Naive thymus-derived CD8-positive, alpha-beta T cell (primary cell): Measurements from ENCODE around the gene MTA1. TPM values are rescaled to one million over a fixed set of nuclear protein-coding genes. Genes with fewer than 3 reads are reported as not detected.
A peak's percentile ranks its signal among the peaks of the same experiment; 100 is the strongest.

Experiments used
- ATAC-seq, 2 donors: fragments of 150-1000 bp; cut with Tn5 transposase in 1 of 2; sonication (Bioruptor Pico), chemical (Tn5 transposase) in 1 of 2; 1 replicate in 1 of 2; 2 replicates in 1 of 2; pipeline ENCODE4 v1.10.0; 2021; ENCODE audit warnings: mild to moderate bottlenecking in 2 of 2, moderate library complexity in 2 of 2
- POLR2A ChIA-PET: fragments of 350-600 bp; sonication (Branson Sonifier 250); formaldehyde crosslinking; loops from one replicate; lab custom pipeline; 2021; ENCODE audit warnings: antibody characterized with exemption; lab: Charles Lee
- DNase-seq, 10 donors: peaks; one replicate each; pipeline versions ENCODE4 v3.0.0 to v3.0.0-alpha.2; 2020 to 2022
- H3K27ac Mint-ChIP-seq, 10 donors: one replicate each; pipeline ENCODE4 v1.8.0; 2020 to 2022; ENCODE audit warnings: mild to moderate bottlenecking in 10 of 10, mixed read lengths in 10 of 10, moderate library complexity in 4 of 10, inconsistent platforms in 1 of 10
- H3K27me3 Mint-ChIP-seq, 5 donors: one replicate each; pipeline ENCODE4 v1.8.0; 2021 to 2022; ENCODE audit warnings: mixed read lengths in 5 of 5
- H3K36me3 Mint-ChIP-seq, 3 donors: one replicate each; pipeline ENCODE4 v1.8.0; 2020 to 2022; ENCODE audit warnings: mixed read lengths in 3 of 3, mild to moderate bottlenecking in 2 of 3, inconsistent platforms in 1 of 3
- H3K4me1 Mint-ChIP-seq, 4 donors: one replicate each; pipeline ENCODE4 v1.8.0; 2021 to 2022; ENCODE audit warnings: mixed read lengths in 4 of 4
- H3K4me3 Mint-ChIP-seq, 10 donors: one replicate each; pipeline ENCODE4 v1.8.0; 2020 to 2022; ENCODE audit warnings: mild to moderate bottlenecking in 10 of 10, mixed read lengths in 10 of 10, moderate library complexity in 6 of 10, inconsistent platforms in 1 of 10
- H3K9me3 Mint-ChIP-seq, 9 donors: one replicate each; pipeline ENCODE4 v1.8.0; 2020 to 2022; ENCODE audit warnings: mixed read lengths in 9 of 9, mild to moderate bottlenecking in 3 of 9, inconsistent platforms in 1 of 9, moderate library complexity in 1 of 9
- polyA plus RNA-seq, 3 donors: library from polyadenylated mRNA; unstranded; fragments of 300-500 nt; fragmentation: Illumina TruSeq; gene quantifications; one replicate each; pipeline ENCODE4 v1.2.3, GENCODE V29; 2021
- total RNA-seq, 8 experiments: library from RNA in 2 of 8; stranded (reverse) in 2 of 8; gene quantifications; one replicate each; pipeline ENCODE4 v1.2.3 and lab custom pipeline; 2021 to 2026

The MTA1 gene
- total and polyA plus RNA-seq, 5 experiments from 2014 or later, result 3.1 to 142 (median 6.5) TPM

DNA sequence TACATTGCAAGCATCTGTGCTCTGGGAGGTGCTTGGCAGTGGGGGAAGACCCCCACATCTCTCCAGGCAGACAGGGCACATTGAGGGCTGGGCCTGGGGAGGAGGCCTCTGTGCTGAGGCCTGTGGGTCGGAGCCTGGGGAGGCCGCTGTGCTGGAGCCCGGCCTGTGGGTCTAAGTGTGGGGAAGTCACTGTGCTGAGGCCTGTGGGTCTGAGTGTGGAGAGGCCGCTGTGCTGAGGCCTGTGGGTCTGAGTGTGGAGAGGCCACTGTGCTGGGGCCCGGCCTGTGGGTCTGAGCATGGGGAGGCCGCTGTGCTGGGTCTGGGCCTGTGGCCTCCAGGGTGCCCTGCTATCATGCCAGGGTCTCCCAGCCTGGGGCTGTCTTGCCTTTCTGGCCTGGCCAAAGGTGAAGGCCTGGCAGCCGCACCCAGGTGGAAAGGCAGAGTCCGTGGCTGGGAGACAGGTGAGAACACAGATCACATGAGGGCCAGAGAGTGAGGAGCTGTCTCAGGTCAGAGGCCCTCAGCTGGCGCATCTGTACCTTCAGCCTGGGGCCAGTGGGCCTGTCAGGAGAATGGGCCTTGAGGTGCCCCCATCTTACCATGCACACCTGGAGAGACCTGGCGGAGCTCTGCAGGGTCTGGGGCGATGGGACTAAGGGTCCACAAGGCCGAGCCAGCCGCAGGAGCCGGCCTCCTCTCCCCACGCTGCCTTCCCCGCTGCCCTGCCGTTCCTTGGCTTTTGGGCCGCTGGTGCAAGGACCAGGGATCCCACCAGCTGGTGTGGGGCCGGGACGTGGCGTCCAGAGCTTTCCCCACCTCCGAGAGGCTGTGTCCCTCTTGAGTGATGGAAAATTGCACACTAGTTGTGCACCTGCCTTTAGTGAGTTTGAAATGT, 36.4 kb downstream of the MTA1 start:
- Mint-ChIP-seq H3K27me3 (no peaks in the 10 kb centered on the region), H3K9me3 (no peaks in the 10 kb centered on the region), H3K36me3 (peaks cover 0 to 36% (median 1%) of the 10 kb centered on the region in 3 donors), H3K4me1 (peaks cover 0 to 6% (median 1%) of the 10 kb centered on the region in 4 donors), H3K27ac (no peak overlapping the region), H3K4me3 (no peak overlapping the region)
- peak in 1 of 10 donors; percentile 53 for DNase-seq
- no peak for ATAC-seq
- POLR2A ChIA-PET, result no interaction called here

DNA sequence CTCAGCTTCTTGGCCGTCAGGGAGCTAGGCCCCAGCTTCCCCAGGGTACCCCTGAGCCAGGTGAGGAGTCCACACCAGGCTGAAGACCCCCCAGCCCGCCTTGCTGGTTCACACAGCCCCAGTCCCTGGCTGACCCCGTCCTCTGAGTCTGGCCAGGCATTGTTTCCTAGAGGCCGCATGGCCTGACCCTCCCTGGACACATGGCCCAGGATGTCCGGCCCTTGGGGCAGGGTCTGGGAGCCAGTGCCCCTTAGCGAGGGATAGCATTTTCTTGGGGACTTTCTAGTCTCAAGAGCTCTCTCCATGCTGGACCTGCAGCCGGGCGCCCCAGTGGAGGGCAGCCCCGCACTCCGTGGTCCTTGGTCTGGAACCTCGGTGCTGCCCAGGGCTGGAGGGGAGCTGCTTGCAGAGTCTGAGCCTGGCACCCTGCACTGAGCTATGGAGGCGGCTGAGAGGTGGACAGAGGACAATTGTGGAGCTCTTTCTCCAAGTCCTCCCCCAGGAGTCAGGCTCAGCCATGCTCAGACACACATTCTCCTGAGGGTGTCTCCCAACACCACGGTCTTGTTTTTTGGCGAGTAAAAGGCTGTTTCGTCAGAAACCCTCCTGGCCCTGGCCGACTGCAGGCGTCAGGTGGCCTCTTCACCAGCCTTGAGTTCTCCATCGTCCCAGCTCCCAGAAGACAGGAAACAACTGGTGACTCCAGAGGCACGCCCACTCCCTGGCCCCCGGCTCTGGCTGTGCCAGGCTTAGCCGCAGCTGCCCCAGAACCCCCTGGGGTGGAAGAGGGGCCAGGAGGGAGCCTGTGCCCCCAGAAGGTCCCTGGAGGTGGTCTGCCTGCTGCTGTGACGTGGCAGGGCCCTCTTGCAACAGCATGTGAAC, 37.4 kb downstream of the MTA1 start:
- peak in 1 of 10 donors; percentile 62 for DNase-seq
- Mint-ChIP-seq H3K27me3 (no peaks in the 10 kb centered on the region), H3K4me3 (no peak overlapping the region), H3K9me3 (no peaks in the 10 kb centered on the region), H3K4me1 (peaks cover 0 to 6% (median 1%) of the 10 kb centered on the region in 4 donors), H3K36me3 (peaks cover 0 to 37% (median 1%) of the 10 kb centered on the region in 3 donors), H3K27ac (no peak overlapping the region)
- POLR2A ChIA-PET, result no interaction called here
- ATAC-seq, result no peak

GRCh38 chr14:105458010-105458409, 38.4 kb downstream of the MTA1 start:
- peaks cover 0 to 32% (median 1%) of the 10 kb centered on the region in 3 donors for H3K36me3 Mint-ChIP-seq
- no peak for ATAC-seq
- no peaks in the 10 kb centered on the region for H3K9me3 Mint-ChIP-seq
- peaks cover 0 to 4% (median 1%) of the 10 kb centered on the region in 4 donors for H3K4me1 Mint-ChIP-seq
- DNase-seq, result no peak
- POLR2A ChIA-PET, result no interaction called here
- H3K4me3 Mint-ChIP-seq, result no peak overlapping the region
- no peak overlapping the region for H3K27ac Mint-ChIP-seq
- no peaks in the 10 kb centered on the region for H3K27me3 Mint-ChIP-seq

- H3K27ac Mint-ChIP-seq, result no peak overlapping the region
- ATAC-seq, result no peak
- peaks cover 0 to 31% (median 1%) of the 10 kb centered on the region in 3 donors for H3K36me3 Mint-ChIP-seq
- no peak overlapping the region for H3K4me3 Mint-ChIP-seq
- POLR2A ChIA-PET, result no interaction called here
- DNase-seq, result no peak
- H3K4me1 Mint-ChIP-seq, result peaks cover 0 to 4% (median 1%) of the 10 kb centered on the region in 4 donors
- no peaks in the 10 kb centered on the region for H3K27me3 Mint-ChIP-seq
- no peaks in the 10 kb centered on the region for H3K9me3 Mint-ChIP-seq
These were observed 38.9 kb downstream of the MTA1 start for GRCh38 chr14:105458571-105458970.

DNA sequence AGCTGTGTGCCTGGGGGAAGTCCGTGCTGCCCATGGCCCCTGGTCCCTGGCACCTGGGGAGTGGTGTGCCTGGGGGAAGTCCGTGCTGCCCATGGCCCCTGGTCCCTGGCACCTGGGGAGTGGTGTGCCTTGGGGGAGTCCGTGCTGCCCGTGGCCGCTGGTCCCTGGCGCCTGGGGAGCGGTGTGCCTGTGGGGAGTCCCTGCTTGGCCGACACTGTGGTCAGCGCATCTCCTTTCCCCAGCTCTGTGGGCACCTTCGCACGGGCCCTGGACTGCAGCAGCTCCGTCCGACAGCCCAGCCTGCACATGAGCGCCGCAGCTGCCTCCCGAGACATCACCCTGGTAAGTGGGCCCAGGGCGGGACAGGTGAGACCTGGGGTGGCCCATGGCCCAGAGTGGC, 40.5 kb downstream of the MTA1 start:
- H3K4me1 Mint-ChIP-seq, result peaks cover 0 to 4% (median 1%) of the 10 kb centered on the region in 4 donors
- no peaks in the 10 kb centered on the region for H3K9me3 Mint-ChIP-seq
- DNase-seq, result no peak
- H3K36me3 Mint-ChIP-seq, result peaks cover 0 to 20% (median 1%) of the 10 kb centered on the region in 3 donors
- no peak for ATAC-seq
- no peak overlapping the region for H3K27ac Mint-ChIP-seq
- H3K4me3 Mint-ChIP-seq, result no peak overlapping the region
- no peaks in the 10 kb centered on the region for H3K27me3 Mint-ChIP-seq
- POLR2A ChIA-PET, result no interaction called here

- H3K9me3 Mint-ChIP-seq, result no peaks in the 10 kb centered on the region
- peaks cover 0 to 15% (median 1%) of the 10 kb centered on the region in 3 donors for H3K36me3 Mint-ChIP-seq
- H3K4me1 Mint-ChIP-seq, result peaks cover 0 to 1% (median under 1%) of the 10 kb centered on the region in 4 donors
- ATAC-seq (no peak), DNase-seq (no peak)
- no peaks in the 10 kb centered on the region for H3K27me3 Mint-ChIP-seq
- H3K27ac Mint-ChIP-seq, result no peak overlapping the region
- POLR2A ChIA-PET, result no interaction called here
- no peak overlapping the region for H3K4me3 Mint-ChIP-seq
These were observed 41.0 kb downstream of the MTA1 start for GRCh38 chr14:105460616-105461015.

DNA sequence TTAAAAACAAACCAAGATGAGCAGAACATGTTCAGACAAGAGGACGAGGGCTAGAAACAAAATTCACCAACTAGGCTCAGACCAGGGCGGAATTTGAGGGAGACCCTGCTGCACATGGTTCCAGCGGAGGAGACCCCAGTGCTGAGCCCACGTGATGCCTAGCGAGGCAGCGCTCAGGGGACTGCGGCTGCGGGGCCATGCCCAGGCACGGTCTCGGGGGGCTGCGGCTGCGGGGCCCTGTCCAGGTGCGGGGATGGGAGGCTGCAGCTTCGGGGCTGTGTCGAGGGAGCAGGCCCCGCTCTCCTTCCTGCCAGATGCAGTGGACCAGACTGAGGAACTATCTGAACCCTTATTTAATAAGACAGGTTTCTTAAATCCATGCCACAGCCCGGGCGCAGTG, 42.3 kb downstream of the MTA1 start:
- POLR2A ChIA-PET, result interaction anchor here (1.3 kb wide), 1 partner anchor 28 kb away, joined by 3 read pairs; no protein-coding TSS in a partner anchor
- no peak overlapping the region for H3K27ac Mint-ChIP-seq
- H3K27me3 Mint-ChIP-seq, result no peaks in the 10 kb centered on the region
- no peak for ATAC-seq
- no peaks in the 10 kb centered on the region for H3K4me1 Mint-ChIP-seq
- H3K9me3 Mint-ChIP-seq, result no peaks in the 10 kb centered on the region
- H3K36me3 Mint-ChIP-seq, result peaks cover 0 to 14% (median 1%) of the 10 kb centered on the region in 3 donors
- DNase-seq, result no peak
- no peak overlapping the region for H3K4me3 Mint-ChIP-seq

DNA sequence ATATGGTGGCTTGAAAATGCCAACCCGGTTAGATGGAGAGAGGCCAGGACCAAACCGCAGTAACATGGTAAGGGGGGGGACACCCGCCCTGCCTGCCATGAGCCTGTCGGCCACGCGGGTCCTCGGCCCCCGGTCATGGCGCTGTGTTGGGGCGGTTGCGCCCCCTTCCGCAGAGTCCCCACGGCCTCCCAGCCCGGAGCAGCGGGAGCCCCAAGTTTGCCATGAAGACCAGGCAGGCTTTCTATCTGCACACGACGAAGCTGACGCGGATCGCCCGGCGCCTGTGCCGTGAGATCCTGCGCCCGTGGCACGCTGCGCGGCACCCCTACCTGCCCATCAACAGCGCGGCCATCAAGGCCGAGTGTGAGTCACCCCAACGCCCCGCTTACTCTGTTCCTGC, 44.9 kb downstream of the MTA1 start:
- H3K9me3 Mint-ChIP-seq, result no peaks in the 10 kb centered on the region
- POLR2A ChIA-PET, result no interaction called here
- peaks cover 0 to 14% (median 1%) of the 10 kb centered on the region in 3 donors for H3K36me3 Mint-ChIP-seq
- DNase-seq, result no peak
- H3K27me3 Mint-ChIP-seq, result no peaks in the 10 kb centered on the region
- ATAC-seq, result no peak
- H3K4me3 Mint-ChIP-seq, result no peak overlapping the region
- H3K27ac Mint-ChIP-seq, result no peak overlapping the region
- H3K4me1 Mint-ChIP-seq, result no peaks in the 10 kb centered on the region

GRCh38 chr14:105465209-105466031, 45.8 kb downstream of the MTA1 start:
- DNase-seq (no peak), ATAC-seq (no peak)
- H3K36me3 Mint-ChIP-seq, result peaks cover 0 to 14% (median 1%) of the 10 kb centered on the region in 3 donors
- peak overlapping the region in 1 of 10 donors; percentile 38 for H3K27ac Mint-ChIP-seq
- H3K4me1 Mint-ChIP-seq, result no peaks in the 10 kb centered on the region
- no peaks in the 10 kb centered on the region for H3K27me3 Mint-ChIP-seq
- no peaks in the 10 kb centered on the region for H3K9me3 Mint-ChIP-seq
- POLR2A ChIA-PET, result no interaction called here
- no peak overlapping the region for H3K4me3 Mint-ChIP-seq

DNA sequence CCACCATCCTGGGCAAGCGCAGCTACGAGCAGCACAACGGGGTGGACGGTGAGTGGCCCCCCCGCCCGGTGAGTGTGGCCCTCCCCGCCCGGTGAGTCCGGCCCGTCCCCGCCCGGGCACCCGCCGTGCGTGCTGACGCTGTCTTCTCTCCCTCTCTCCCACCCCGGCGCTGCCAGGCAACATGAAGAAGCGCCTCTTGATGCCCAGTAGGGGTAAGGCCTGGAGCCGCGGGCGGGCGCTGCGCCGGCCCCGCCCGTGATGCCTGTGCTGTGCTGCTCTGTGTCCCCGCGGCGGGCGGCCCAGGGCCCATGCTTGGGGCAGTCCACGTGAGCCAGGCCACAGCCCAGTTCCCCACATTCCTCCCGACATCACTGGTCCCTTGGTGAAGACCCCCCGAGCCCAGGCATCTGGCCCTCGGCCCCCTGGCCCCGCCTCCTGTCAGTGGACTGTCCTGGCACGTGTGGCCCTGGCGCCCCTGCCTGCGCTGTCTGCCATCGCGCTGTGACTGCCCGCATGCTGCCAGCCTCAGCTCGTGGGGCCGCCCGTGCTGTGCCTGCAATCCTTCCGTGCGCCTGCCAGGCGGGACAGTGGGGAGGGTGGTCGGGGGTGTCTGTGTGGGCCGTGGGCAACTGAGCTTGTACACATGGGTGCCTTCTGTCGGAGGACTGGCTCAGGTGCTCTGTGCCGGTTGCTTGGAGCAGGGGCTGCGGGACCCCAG, 47.1 kb downstream of the MTA1 start:
- Mint-ChIP-seq H3K4me3 (no peak overlapping the region), H3K27ac (no peak overlapping the region), H3K27me3 (no peaks in the 10 kb centered on the region), H3K4me1 (no peaks in the 10 kb centered on the region), H3K9me3 (no peaks in the 10 kb centered on the region), H3K36me3 (peaks cover 0 to 6% (median 0%) of the 10 kb centered on the region in 3 donors)
- no peak for DNase-seq
- no peak for ATAC-seq
- POLR2A ChIA-PET, result no interaction called here

GRCh38 chr14:105467249-105467941, 47.8 kb downstream of the MTA1 start:
- Mint-ChIP-seq H3K36me3 (peaks cover 0 to 5% (median 0%) of the 10 kb centered on the region in 3 donors), H3K4me1 (peaks cover 0 to 1% (median 0%) of the 10 kb centered on the region in 4 donors), H3K4me3 (peak overlapping the region in 1 of 10 donors; percentile 8), H3K27ac (no peak overlapping the region), H3K27me3 (no peaks in the 10 kb centered on the region), H3K9me3 (no peaks in the 10 kb centered on the region)
- ATAC-seq, result no peak
- POLR2A ChIA-PET, result interaction anchor here (1.0 kb wide), 1 partner anchor 22 kb away, joined by 3 read pairs; no protein-coding TSS in a partner anchor
- no peak for DNase-seq
